ENCODE measurements around the gene HECA. TPM values are rescaled to one million over a fixed set of nuclear protein-coding genes. Genes with fewer than 3 reads are reported as not detected.

The HECA gene
- total and polyA plus RNA-seq, 10 of the 15 experiments (the other 5 are each of a cell fraction or from before 2014, with no cell fraction given), result 0.52 to 7.2 (median 2.7) TPM

- no peak for TF ChIP-seq WRNIP1 (IDR thresholded peaks at IDR 0.05; ENCODE audit: borderline replicate concordance, low read depth, low read length)
- TF ChIP-seq SIN3A (IDR thresholded peaks at IDR 0.05; ENCODE audit: low read depth, low read length), result no peak; the same call in 1 of the 2 replicates
- peak; percentile 93 for TF ChIP-seq NKRF (conservative IDR thresholded peaks at IDR 0.05)
- no peak for TF ChIP-seq MTA3 (IDR thresholded peaks at IDR 0.05; ENCODE audit: borderline replicate concordance, low read length)
- no peak for TF ChIP-seq ZBED1 (IDR thresholded peaks at IDR 0.05; ENCODE audit: borderline replicate concordance)
- no peak for TF ChIP-seq MYC (IDR thresholded peaks at IDR 0.05; ENCODE audit: insufficient read depth, insufficient read length, insufficient replicate concordance, low read length, severe bottlenecking)
- peak; percentile 79 for TF ChIP-seq GATAD2B (conservative IDR thresholded peaks at IDR 0.05; ENCODE audit: low read depth)
- no peak for TF ChIP-seq CBX5 (IDR thresholded peaks at IDR 0.05; ENCODE audit: low read depth)
- no peak for TF ChIP-seq TCF12 (IDR thresholded peaks at IDR 0.05; ENCODE audit: low read depth, low read length)
- TF ChIP-seq KDM1A (IDR thresholded peaks at IDR 0.05; ENCODE audit: borderline replicate concordance), result no peak
- TF ChIP-seq SMARCA5 (IDR thresholded peaks at IDR 0.05), result peak; percentile 47
- TF ChIP-seq NR2C2 (IDR thresholded peaks at IDR 0.05; ENCODE audit: borderline replicate concordance, control insufficient read depth, insufficient read length, low read depth), result no peak
- TF ChIP-seq JUNB (IDR thresholded peaks at IDR 0.05), result no peak
- no peak for TF ChIP-seq ASH2L (IDR thresholded peaks at IDR 0.05; ENCODE audit: borderline replicate concordance, low read depth)
- TF ChIP-seq ATF3 (IDR thresholded peaks at IDR 0.05; ENCODE audit: borderline replicate concordance, extremely low read depth, low read depth, low read length), result no peak
- TF ChIP-seq ATF2 (IDR thresholded peaks at IDR 0.05; ENCODE audit: low read length), result peak; percentile 78; the same call in 1 of the 2 replicates
- TF ChIP-seq USF1 (IDR thresholded peaks at IDR 0.05; ENCODE audit: borderline replicate concordance, extremely low read length, insufficient read depth, low read depth, low read length), result peak; percentile 56
- TF ChIP-seq HDAC6 (IDR thresholded peaks at IDR 0.05; ENCODE audit: unreplicated experiment), result no peak
- no peak for TF ChIP-seq SPI1 (IDR thresholded peaks at IDR 0.05; ENCODE audit: borderline replicate concordance, insufficient read depth, low read depth, low read length)
- no peak for TF ChIP-seq IKZF2 (IDR thresholded peaks at IDR 0.05)
- no peak for TF ChIP-seq BCL3 (IDR thresholded peaks at IDR 0.05; ENCODE audit: borderline replicate concordance, insufficient read depth, low read depth, low read length, poor library complexity, severe bottlenecking)
- no peak for TF ChIP-seq GABPA (IDR thresholded peaks at IDR 0.05; ENCODE audit: low read depth)
- no peak for TF ChIP-seq MEF2A (IDR thresholded peaks at IDR 0.05; ENCODE audit: insufficient read depth, low read depth, low read length)
- peak; percentile 97 for TF ChIP-seq LARP7 (IDR thresholded peaks at IDR 0.05)
- TF ChIP-seq BRCA1 (IDR thresholded peaks at IDR 0.05; ENCODE audit: low read depth, low read length), result peak; percentile 65; the same call in 1 of the 2 replicates
Observed at GRCh38 chr6:139134817-139135577, at the start of gene HECA (continued).
